BJ (cell line): ENCODE results near the gene LCN6. TPM values are rescaled to one million over a fixed set of nuclear protein-coding genes. Genes with fewer than 3 reads are reported as not detected.

Source experiments
- CTCF ChIA-PET: fragments of 350-600 bp; formaldehyde crosslinking; extraction: SDS; loops from one replicate; lab custom pipeline; 2021; ENCODE audit warnings: antibody characterized with exemption, inconsistent platforms; lab: Yijun Ruan, JAX
- POLR2A ChIA-PET: fragments of 300-600 bp; sonication (Branson Sonifier 250); formaldehyde crosslinking; extraction: SDS; loops from one replicate; lab custom pipeline; 2021; ENCODE audit warnings: antibody characterized with exemption; lab: Charles Lee
- DNase-seq: peaks from one replicate; pipeline ENCODE4 v3.0.0-alpha.2; 2011; ENCODE audit warnings: low read depth
- H3K27me3 ChIP-seq: 2 replicates; pipeline ENCODE4 v1.6.0; 2011; ENCODE audit warnings: low read length; ENCODE audit not compliant: control insufficient read depth, insufficient read depth
- H3K36me3 ChIP-seq: 2 replicates; pipeline ENCODE4 v1.5.1; 2011; ENCODE audit warnings: low read length; ENCODE audit not compliant: control insufficient read depth, insufficient read depth
- H3K4me3 ChIP-seq: 2 replicates; pipeline ENCODE4 v1.5.1; 2011; ENCODE audit warnings: low read depth, mild to moderate bottlenecking, control low read depth, low read length
- CTCF ChIP-seq: IDR thresholded peaks from 2 replicates; pipeline ENCODE4 v1.5.1; 2011; ENCODE audit warnings: low read depth, mild to moderate bottlenecking, control low read depth, inconsistent platforms, low read length, moderate library complexity; ENCODE audit not compliant: insufficient read depth
- polyA plus RNA-seq: library from polyadenylated mRNA; depleted of rRNA; stranded (reverse); fragments of >200 nt; gene quantifications from 2 replicates; pipeline ENCODE4 v1.2.3, GENCODE V29; 2011

LCN6 gene
- polyA plus RNA-seq, 1 experiment: not detected

GRCh38 chr9:136745389-136746154 is 2.8 kb downstream of the LCN6 start:
- ChIA-PET CTCF (interaction anchor here (1.3 to 1.5 kb wide), 2 partner anchors 15 to 17 kb away, joined by 4 to 6 read pairs; no protein-coding TSS in a partner anchor), POLR2A (no interaction called here)
- H3K27me3 ChIP-seq: peaks cover 5% of the 10 kb centered on the region

GRCh38 chr9:136744773-136745172 is 3.6 kb downstream of the LCN6 start:
- Histone ChIP-seq H3K4me3 (no peak overlapping the region), H3K36me3 (no peaks in the 10 kb centered on the region), H3K27me3 (peaks cover 8% of the 10 kb centered on the region)
- CTCF ChIA-PET: interaction anchor here (1.0 to 1.5 kb wide), 4 partner anchors 14 to 37 kb away, joined by 3 to 6 read pairs (median 4); partner anchors contain the start of gene LCN8
- no peak for DNase-seq
- POLR2A ChIA-PET: no interaction called here
- TF ChIP-seq CTCF: no peak

More at GRCh38 chr9:136745389-136746154, 2.8 kb downstream of the LCN6 start:
- no peak for TF ChIP-seq CTCF
- no peak for DNase-seq
- Histone ChIP-seq H3K4me3 (no peak overlapping the region), H3K36me3 (no peaks in the 10 kb centered on the region)

GRCh38 chr9:136743639-136744211 is 4.6 kb downstream of the LCN6 start:
- H3K27me3 ChIP-seq: peaks cover 8% of the 10 kb centered on the region
- TF ChIP-seq CTCF: no peak
- DNase-seq: no peak
- no peak overlapping the region for H3K4me3 ChIP-seq
- POLR2A ChIA-PET: no interaction called here
- no peaks in the 10 kb centered on the region for H3K36me3 ChIP-seq
- CTCF ChIA-PET: interaction anchor here (1.0 to 1.5 kb wide), 5 partner anchors 15 to 38 kb away, joined by 3 to 4 read pairs (median 3); partner anchors contain the start of gene LCN8

- ChIA-PET POLR2A (no interaction called here), CTCF (interaction anchor here (1.0 to 1.4 kb wide), 2 partner anchors 18 to 27 kb away, joined by 3 read pairs; no protein-coding TSS in a partner anchor)
- no peak for DNase-seq
- no peaks in the 10 kb centered on the region for H3K36me3 ChIP-seq
- H3K4me3 ChIP-seq: no peak within 1 kb of the TSS
- H3K27me3 ChIP-seq: peaks cover 11% of the 10 kb centered on the region
- peak; percentile 29; the same call in 1 of the 2 replicates for TF ChIP-seq CTCF
Observed at GRCh38 chr9:136742591-136743391, 5.5 kb downstream of the LCN6 start, which contains the start of gene LCN10. Gene LCN10 (minus strand): TSS chr9:136742940. CDS start chr9:136742903, 37 bp downstream.
